ENCODE data around the gene POU6F1.

Gene POU6F1

GRCh38 chr12:51147309-51147708 lies 70.6 kb downstream of the POU6F1 start:
- FAIRE-seq, result no peak
- DNase-seq (ENCODE audit: insufficient read length, low spot score), result no peak
- no peak for TF ChIP-seq CTCF (IDR thresholded peaks at IDR 0.05; ENCODE audit: insufficient read depth, missing control alignments)

GRCh38 chr12:51139292-51139844 lies 78.5 kb downstream of the POU6F1 start:
- no peak for FAIRE-seq
- no peak for TF ChIP-seq CTCF (IDR thresholded peaks at IDR 0.05; ENCODE audit: insufficient read depth, missing control alignments)
- DNase-seq (ENCODE audit: insufficient read length, low spot score), result no peak

Measured in D721Med (cell line).